ENCODE measurements around the gene KCTD15.
A peak's percentile ranks its signal among the peaks of the same experiment; 100 is the strongest.

KCTD15 gene

GRCh38 chr19:33771384-33772101 is 25.1 kb upstream of the KCTD15 start:
- peak in 1 of 2 donors; percentile 23 for DNase-seq (ENCODE audit: low read depth in 2 of 2)

GRCh38 chr19:33772102-33772857 is 24.4 kb upstream of the KCTD15 start:
- no peak for DNase-seq (ENCODE audit: low read depth in 2 of 2)

- DNase-seq (ENCODE audit: low read depth in 2 of 2), result no peak
Observed at GRCh38 chr19:33772858-33773180, 23.9 kb upstream of the KCTD15 start.

GRCh38 chr19:33773704-33774624 is 22.7 kb upstream of the KCTD15 start:
- DNase-seq (ENCODE audit: low read depth in 2 of 2), result no peak

GRCh38 chr19:33774751-33775150 is 21.9 kb upstream of the KCTD15 start:
- DNase-seq (ENCODE audit: low read depth in 2 of 2), result no peak

GRCh38 chr19:33775731-33776487 is 20.8 kb upstream of the KCTD15 start:
- no peak for DNase-seq (ENCODE audit: low read depth in 2 of 2)

- no peak for DNase-seq (ENCODE audit: low read depth in 2 of 2)
Observed at GRCh38 chr19:33777351-33777750, 19.3 kb upstream of the KCTD15 start.

GRCh38 chr19:33777753-33778088 is 18.9 kb upstream of the KCTD15 start:
- DNase-seq (ENCODE audit: low read depth in 2 of 2), result no peak

GRCh38 chr19:33778089-33778791 is 18.4 kb upstream of the KCTD15 start:
- peak; percentile 53 to 60 for DNase-seq (ENCODE audit: low read depth in 2 of 2)

GRCh38 chr19:33779849-33780248 is 16.8 kb upstream of the KCTD15 start:
- DNase-seq (ENCODE audit: low read depth in 2 of 2), result no peak

GRCh38 chr19:33780251-33780650 is 16.4 kb upstream of the KCTD15 start:
- no peak for DNase-seq (ENCODE audit: low read depth in 2 of 2)

GRCh38 chr19:33780746-33781145 is 15.9 kb upstream of the KCTD15 start:
- no peak for DNase-seq (ENCODE audit: low read depth in 2 of 2)

- DNase-seq (ENCODE audit: low read depth in 2 of 2), result no peak
Observed at GRCh38 chr19:33781415-33781935, 15.2 kb upstream of the KCTD15 start.

- no peak for DNase-seq (ENCODE audit: low read depth in 2 of 2)
Observed at GRCh38 chr19:33781996-33782395, 14.7 kb upstream of the KCTD15 start.

GRCh38 chr19:33784432-33784831 is 12.2 kb upstream of the KCTD15 start:
- no peak for DNase-seq (ENCODE audit: low read depth in 2 of 2)

GRCh38 chr19:33785795-33786194 is 10.9 kb upstream of the KCTD15 start:
- no peak for DNase-seq (ENCODE audit: low read depth in 2 of 2)

- no peak for DNase-seq (ENCODE audit: low read depth in 2 of 2)
Observed at GRCh38 chr19:33788676-33789075, 8.0 kb upstream of the KCTD15 start.

GRCh38 chr19:33789344-33789743 is 7.3 kb upstream of the KCTD15 start:
- DNase-seq (ENCODE audit: low read depth in 2 of 2), result no peak

GRCh38 chr19:33794683-33795369 is 1.8 kb upstream of the KCTD15 start:
- DNase-seq (ENCODE audit: low read depth in 2 of 2), result no peak
